NCI-H748 (cell line): ENCODE data around the gene HES4.

Experiments used
- DNase-seq: peaks from one replicate; lab custom pipeline; 2025; ENCODE audit not compliant: unreplicated experiment; lab: John Stamatoyannopoulos, UW

Gene HES4

DNA sequence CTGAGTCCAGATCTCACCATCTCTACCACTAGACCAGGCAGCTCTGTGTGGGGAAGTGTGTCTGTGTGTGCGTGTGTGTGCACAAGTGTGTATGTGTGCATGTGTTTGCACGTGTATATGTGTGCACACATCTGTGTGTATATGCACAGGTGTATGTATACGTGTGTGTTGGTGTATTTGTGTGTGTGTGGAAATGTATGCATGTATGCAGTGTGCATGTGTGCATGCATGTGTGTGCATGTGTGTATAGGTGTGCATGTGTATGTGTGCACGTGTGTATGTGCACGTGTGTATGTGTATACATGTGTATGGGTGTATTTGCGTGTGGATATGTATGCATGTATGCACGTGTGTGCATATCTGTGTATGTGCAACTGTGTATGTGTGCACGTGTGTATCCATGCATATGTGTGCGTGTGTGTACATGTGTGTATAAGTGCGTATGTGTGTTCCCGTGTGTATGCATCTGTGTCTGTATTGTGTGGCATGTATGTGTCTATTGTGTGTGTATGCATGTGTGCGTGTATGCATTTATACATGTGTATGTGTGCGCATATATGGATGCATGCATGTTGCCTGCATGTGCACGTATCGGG lies 30.5 kb downstream of the HES4 start:
- DNase-seq: no peak

DNA sequence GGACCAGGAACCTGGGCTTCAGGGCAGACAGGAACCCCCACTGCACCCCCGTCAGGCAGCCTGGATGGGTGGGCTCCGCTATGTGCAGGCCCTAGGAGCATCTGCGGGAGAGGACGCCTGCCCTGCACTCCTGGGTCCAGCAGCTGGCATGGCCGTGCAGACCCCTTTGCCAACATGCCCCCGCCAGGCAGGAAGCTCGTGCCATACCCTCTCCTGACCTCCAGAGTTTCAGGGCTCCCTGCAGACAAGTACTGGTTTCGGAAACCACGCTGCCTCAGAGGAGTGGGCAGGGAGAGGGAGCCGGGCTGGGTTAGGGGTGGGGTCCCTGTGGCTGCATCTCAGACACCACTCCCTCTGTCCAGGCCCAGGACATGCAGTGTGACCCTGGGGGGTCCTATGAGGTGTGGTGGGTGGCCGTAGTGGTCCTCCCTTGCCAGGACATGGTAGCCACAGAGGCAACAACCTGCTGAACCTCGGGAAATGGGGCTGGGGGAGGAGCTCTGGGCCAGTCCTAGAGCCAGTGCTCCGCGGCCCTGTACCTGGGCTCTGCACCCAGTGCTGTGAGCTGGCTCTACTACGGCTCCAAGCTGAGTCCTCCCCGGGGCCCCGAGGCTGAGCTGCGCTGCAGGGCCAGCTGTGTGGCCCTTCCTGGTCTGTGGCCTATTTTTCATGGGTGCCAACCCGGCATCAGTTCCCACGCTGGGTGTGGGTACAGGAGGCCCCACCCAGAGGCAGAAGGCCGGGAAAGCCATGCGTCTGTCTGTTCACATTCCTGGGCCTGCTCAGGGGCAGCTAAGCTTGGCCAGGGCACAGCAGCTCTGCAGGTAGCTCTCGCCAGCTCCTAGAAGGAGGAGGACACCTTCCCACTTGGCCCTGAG lies 32.2 kb downstream of the HES4 start:
- no peak for DNase-seq

DNA sequence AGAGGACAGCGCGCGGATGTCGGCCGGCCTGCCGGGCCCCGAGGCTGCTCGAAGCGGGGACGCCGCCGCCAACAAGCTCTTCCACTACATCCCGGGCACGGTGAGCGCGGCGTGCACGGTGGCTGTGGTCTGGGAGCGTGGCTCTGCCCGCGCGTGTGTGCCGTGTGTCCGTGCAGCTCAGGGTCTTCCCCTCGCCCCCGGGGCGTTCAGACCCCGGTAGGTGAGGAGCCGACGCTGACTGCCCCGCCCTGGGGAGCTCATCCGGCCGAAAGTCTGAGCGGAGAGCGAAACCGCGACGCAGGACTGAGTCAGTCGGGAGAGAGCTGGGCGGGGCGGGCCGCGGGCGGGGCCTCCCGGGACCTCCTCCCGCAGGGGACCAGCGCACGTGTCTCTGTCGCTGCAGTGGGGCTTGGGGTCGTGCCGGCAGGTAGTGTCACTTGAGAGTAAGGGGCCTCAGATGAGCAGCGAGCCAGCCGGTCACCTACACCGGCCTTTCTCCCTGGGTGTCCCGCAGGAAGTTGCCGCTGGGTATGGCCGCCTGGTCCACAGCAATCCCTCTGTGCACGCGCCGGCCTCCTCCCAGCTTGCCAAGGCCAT lies 33.1 kb downstream of the HES4 start:
- peak; percentile 26 for DNase-seq

DNA sequence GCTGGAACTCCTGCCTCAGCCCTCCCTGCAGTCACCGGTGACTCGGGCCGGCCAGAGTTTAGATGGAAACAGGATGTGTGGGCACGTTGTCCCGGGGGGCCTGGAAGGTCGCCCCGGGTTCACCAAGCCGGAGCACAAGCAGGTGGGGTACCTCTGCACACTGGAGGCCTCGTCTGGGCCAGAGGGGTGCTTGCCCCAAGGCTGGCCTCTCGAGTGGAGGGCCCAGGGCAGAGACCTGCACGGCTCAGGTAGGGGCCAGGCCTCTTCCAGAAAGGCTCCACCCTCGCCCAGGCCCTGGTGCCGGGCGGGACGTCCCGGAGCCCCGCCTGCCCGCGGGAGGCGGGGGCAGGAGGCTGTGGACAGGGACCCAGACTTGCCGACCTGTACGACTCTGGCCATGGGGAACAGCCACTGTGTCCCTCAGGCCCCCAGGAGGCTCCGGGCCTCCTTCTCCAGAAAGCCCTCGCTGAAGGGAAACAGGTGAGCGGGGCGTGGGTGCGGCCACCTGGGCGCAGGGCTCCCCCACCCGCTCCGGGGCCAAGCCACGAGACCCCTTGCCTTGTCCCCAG lies 33.7 kb downstream of the HES4 start, which contains the start of gene PLEKHN1:
Gene PLEKHN1 (plus strand): TSS at position 348 of the 569 bp plus-strand sequence. CDS start 50 bp downstream, at position 398.
- no peak for DNase-seq

DNA sequence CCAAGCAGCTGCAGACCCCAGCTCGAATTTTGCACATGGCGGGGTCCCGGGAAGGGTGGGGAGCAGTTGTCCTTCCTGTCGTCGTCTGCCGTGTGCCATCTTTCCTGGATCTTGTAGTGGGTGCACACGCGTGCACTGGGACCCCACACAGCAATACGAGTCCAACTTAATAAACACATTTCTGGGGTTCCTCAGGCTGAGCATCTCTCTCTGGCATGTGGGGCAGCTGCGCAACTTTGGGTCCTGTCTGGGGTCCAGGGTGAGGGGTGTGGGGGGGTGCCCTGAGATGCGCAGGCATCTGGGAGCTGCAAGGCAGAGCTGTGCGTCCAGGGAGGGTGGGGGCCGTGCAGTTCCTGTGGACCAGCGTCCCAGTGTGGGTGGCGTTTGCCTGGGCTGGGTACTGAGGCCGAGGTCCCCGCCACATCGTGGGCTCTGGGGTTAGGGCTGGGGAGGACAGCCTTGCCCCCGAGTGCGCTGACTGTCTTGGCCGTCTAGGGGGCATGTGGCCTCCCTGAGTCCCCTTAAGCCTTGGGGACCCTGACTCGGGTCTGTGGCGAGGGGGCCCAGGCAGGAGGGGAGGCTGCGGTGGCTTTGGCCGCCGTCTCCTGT lies 34.3 kb downstream of the HES4 start:
- no peak for DNase-seq

DNA sequence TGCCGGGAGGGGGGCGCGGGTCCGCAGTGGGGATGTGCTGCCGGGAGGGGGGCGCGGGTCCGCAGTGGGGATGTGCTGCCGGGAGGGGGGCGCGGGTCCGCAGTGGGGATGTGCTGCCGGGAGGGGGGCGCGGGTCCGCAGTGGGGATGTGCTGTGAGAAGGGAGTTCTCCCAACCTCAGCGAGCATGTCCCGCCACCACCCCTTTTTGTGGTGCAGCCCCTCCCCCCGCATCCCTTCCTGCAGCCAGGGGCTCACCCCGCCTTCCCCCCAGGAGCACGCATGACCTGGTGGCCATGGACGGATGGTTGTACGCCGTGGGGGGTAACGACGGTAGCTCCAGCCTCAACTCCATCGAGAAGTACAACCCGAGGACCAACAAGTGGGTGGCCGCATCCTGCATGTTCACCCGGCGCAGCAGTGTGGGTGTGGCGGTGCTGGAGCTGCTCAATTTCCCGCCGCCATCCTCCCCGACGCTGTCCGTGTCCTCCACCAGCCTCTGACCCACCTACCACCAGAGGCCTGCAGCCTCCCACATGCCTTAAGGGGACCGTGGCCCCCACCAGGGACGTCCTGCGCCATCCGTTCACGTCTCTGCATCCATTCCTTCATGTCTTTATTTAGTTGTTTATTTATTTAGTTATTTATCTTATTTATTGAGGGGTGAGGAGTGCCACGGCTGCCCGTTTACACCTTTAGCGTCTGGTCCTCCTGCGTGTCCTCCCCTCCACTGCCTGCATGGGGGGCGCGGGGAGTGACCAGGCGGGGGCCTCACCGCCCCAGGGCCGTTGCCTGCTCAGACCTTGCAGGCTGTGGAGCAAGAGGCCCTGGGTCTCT lies 35.0 kb downstream of the HES4 start:
- no peak for DNase-seq

DNA sequence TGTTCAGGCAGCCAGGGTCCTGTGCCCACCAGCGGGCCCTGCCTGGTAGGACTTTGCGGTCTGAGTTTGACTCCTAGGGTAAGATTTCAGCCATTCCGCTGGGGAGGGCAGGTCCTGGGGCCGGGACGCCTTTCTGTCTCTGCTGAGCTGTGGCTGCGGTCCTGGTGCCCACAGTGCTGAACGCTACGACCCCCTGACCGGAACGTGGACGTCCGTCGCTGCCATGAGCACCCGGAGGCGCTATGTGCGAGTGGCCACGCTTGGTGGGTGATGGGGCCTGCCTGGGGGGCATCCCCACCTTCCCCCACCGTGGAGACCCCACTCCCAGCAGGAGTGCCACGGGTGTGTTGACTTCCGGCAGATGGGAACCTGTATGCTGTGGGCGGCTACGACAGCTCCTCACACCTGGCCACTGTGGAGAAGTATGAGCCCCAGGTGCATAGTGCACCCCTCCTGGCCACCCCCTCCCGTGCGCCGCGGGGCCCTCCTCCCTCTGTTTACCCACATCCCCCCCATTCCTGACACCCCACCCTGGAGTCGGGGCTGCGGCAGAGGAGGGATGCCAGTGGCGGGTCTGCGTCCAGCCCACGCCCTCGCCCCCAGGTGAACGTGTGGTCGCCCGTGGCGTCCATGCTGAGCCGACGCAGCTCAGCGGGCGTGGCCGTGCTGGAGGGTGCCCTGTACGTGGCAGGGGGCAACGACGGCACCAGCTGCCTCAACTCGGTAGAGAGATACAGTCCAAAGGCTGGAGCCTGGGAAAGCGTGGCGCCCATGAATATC lies 36.0 kb downstream of the HES4 start:
- DNase-seq: no peak

DNA sequence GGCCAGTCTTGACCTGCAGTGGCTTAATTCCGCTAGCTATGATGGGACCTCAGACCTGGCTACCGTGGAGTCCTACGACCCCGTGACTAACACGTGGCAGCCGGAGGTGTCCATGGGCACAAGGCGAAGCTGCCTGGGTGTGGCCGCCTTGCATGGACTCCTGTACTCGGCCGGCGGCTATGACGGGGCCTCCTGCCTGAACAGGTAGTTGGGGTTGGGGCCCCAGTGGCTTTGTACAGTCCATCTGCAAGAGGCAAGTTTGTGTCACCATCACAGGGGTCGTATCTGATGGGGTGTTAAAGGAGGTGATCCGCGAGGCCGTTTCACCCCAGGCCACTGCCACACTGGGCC lies 36.6 kb downstream of the HES4 start:
- no peak for DNase-seq

DNA sequence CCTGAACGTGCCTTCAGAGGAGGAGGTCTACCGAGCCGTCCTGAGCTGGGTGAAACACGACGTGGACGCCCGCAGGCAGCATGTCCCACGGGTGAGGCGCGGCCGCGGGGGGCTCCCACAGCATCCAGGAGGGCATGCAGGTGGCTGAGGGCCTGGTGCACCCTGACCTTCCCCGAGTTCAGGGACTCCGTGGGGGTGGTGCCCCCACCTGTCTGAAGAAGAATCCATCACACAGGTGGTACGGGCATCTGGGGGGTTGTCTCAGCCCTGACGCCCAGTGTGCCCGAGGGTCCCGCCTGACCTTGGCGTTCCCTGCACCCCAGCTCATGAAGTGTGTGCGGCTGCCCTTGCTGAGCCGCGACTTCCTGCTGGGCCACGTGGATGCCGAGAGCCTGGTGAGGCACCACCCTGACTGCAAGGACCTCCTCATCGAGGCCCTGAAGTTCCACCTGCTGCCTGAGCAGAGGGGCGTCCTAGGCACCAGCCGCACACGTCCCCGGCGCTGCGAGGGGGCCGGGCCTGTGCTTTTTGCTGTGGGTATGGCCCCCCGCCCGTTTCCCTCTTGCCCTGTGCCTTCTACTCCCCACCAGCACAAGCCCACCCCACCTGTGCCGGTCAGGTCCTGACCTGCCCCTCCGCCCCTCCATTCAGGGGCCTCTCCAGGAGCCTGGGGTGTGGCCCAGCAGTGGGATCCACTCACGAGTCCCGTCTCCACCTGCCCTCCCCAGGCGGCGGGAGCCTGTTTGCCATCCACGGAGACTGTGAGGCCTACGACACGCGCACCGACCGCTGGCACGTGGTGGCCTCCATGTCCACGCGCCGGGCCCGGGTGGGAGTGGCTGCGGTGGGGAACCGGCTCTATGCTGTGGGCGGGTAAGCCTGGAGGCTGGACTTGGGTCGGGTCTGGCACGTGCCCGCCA lies 37.3 kb downstream of the HES4 start:
- no peak for DNase-seq

DNA sequence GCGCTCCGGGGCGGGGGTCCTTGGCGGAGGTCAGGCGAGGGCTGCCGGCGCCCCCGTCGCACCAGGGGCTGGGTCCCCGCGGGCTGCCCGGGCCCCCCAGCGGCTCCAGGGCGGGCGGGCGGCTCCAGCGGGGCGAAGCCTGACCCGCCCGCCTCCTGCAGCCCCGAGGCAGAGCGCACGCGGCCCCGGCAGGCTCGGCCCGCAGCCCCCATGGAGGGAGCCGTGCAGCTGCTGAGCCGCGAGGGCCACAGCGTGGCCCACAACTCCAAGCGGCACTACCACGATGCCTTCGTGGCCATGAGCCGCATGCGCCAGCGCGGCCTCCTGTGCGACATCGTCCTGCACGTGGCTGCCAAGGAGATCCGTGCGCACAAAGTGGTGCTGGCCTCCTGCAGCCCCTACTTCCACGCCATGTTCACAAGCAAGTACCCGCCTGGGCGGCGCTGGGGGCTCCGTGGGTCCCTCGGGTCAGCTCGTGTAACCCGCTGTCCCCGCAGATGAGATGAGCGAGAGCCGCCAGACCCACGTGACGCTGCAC lies 38.7 kb downstream of the HES4 start:
- DNase-seq: no peak

DNA sequence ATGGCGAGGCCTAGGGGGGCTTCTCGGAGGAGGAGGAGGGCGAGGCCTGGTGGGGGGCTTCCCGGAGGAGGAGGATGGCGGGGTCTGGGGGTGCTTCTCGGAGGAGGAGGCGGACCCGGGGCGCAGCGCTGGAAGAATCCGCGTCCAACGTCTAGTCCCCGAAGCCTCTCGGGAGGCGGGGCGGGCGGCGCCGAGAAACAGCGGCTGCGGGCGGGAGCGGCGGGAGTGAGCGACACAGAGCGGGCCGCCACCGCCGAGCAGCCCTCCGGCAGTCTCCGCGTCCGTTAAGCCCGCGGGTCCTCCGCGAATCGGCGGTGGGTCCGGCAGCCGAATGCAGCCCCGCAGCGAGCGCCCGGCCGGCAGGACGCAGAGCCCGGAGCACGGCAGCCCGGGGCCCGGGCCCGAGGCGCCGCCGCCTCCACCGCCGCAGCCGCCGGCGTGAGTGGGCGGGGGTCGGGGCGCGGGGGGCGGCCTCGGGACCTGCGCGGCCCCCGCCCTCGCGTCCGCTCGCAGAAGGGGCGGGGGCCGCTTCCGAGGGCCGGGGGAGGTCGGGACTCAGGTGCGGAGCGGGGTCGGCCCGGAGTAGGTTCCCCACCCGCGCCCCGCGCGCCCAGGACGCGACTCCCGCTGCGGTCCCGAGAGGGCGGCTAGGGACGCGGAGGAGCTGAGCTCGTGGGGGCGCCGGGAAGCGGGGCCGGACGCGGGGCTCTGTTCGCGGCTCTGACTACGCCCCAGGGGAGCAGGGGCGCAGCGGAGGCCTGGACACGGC lies 39.4 kb downstream of the HES4 start, which contains the start of gene KLHL17:
Gene KLHL17 (plus strand): TSS at position 222 of the 769 bp plus-strand sequence. CDS start 110 bp downstream, at position 332.
- peak; percentile 76 for DNase-seq

DNA sequence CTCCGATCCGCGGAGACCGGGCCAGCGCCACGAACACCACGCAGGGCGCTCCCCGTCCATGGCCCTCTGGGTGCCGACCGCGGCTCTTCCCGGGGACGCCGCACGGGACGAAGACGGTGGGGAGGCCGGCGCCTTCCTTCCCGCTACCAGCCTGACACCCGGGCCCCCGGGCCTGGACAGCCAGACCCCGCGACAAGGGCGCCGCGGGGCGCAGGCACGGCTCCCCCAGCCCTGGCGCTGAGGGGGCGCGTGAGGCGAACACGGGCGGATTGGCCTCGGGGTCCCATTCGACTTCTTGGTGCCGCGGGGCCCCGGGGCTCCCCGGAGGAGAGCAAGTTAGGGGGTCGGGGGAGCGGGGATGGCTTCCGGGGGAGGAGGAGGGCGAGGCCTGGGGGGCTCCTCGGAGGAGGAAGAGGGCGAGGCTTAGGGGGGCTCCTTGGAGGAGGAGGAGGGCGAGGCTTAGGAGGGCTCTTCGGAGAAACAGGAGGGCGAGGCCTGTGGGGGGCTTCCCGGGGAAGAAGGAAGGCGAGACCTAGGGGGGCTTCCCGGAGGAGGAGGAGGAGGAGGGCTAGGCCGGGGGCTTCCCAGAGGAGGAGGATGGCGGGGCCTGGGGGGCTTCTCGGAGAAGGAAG lies 40.0 kb downstream of the HES4 start:
- no peak for DNase-seq

DNA sequence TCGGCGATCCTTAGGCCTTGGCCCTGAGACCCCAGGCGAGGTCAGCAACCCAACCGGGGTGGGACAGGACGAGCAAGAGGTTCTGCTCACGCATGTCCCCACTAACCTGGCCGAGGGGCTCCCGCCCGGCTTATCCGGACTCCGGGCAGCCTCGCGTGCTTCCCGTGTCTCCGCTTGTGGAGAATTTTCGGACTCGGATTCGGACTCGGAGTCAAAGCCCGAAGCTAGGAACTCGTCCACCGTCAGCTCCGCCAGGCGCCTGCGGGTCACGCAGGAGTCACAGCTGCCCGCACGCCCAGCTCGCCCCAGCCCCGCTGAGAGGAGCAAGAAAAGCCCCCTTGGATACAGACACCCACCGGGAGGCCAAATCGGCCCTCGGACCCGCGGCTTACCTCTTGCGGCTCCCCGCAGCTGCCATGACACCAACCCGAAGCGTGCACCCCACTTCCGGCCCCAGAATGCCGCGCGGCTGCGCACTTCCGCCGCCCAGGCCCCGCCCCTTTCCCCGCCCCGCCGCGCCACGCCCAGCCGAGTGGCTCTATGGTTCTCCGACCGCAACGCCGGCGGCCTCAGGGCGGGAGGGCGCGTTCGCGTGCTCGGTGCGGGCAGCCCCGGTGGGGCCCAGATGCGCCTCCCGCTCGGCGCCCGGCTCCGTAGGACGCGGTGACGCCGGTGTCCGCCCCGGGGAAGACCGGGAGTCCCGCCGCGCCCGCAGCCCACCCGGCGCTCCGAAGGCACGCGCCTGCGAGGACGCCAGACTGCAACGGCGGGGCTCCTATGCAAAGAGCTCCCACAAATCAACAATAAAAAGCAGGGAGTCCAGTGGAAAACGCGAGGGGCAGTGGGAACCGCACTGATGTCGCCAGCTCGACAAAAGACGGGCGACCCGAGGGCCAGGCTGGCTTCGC lies 40.8 kb downstream of the HES4 start, which contains the start of gene NOC2L:
Gene NOC2L (minus strand): TSS at position 434 of the 908 bp plus-strand sequence. CDS start 16 bp downstream, at position 418.
- DNase-seq: peak; percentile 80

DNA sequence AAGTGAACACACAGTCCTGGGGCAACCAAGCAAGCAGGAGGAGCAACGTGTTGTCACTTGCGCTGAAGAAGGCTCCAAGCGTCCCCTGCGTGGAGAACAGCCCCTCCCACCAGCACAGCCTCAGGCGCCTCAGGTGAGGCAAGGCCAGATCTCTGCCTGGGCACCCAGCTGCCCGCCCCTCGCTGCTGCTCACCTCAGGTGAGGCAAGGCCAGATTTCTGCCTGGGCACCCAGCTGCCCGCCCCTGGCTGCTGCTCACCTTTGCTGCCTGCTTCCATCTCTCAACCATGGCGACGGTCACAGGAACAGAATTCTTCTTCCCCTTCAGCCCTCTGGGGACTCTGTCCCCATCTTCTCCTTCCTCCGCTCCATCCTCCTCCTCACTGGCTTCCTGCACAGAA lies 43.3 kb downstream of the HES4 start:
- DNase-seq: no peak

DNA sequence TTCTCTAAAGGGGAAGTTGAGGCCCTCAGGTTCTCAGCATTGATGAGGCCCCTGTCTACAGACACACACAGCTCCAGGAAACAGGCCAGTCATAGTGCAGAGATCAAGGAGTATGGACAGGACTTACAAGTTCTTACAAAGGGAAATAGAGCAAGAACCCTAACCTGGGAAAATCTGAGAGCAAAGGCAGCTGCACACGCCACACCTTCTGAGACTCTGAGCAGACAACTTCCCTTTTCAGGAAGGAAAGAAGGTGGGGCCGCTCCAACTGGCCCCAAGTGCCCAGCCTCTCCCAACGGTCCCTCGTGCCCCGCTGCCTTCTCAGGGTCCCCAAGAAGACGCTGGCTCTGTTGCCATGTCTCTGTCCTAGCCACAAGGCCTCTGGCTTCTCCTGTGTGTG lies 44.4 kb downstream of the HES4 start:
- DNase-seq: no peak

DNA sequence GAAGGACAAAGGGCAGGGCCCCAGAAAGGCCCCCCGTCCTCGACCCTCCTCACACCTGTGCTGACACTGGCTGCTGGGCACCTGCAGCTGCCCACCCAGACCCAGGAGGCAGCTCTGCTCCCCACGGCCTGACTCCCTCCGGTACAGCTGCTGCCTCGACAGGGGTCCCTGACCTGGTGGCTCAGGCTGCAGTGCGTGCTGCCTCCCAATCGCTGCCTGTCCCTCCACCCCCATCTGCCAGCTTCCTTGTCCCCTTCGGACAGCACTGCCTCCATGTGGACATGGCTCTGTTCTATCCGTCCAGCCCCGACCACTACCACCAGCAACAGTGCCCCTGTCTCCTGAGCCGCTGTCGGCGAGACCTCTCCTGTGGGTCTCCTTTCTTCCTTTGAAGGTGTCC lies 45.0 kb downstream of the HES4 start:
- no peak for DNase-seq
